Mesothelial cell of epicardium (in vitro differentiated cells): ENCODE measurements around the gene INTS4. TPM values are rescaled to one million over a fixed set of nuclear protein-coding genes. Genes with fewer than 3 reads are reported as not detected.
"Not testable (repeated sequence)": the region's sequence is repeated elsewhere in the genome, so short reads cannot be mapped to it uniquely, and the experiment has no call there.

Experiments
- DNase-seq, 2 experiments: peaks; one replicate each; pipeline ENCODE4 v3.0.0; 2021; ENCODE audit warnings: low spot score in 2 of 2; ENCODE audit not compliant: unreplicated experiment in 2 of 2
- H3K27ac Mint-ChIP-seq: 2 replicates; pipeline ENCODE4 v1.8.0; 2021; ENCODE audit warnings: mixed read lengths
- H3K27me3 Mint-ChIP-seq: 2 replicates; pipeline ENCODE4 v1.8.0; 2021; ENCODE audit warnings: low read depth, mixed read lengths
- H3K36me3 Mint-ChIP-seq: 2 replicates; pipeline ENCODE4 v1.8.0; 2021; ENCODE audit warnings: mixed read lengths
- H3K4me1 Mint-ChIP-seq: 2 replicates; pipeline ENCODE4 v1.8.0; 2021; ENCODE audit warnings: mixed read lengths
- H3K4me3 Mint-ChIP-seq: 2 replicates; pipeline ENCODE4 v1.8.0; 2021; ENCODE audit warnings: mild to moderate bottlenecking, moderate library complexity, mixed read lengths
- H3K9me3 Mint-ChIP-seq: 2 replicates; pipeline ENCODE4 v1.8.0; 2021; ENCODE audit warnings: mixed read lengths
- CTCF ChIP-seq: fragments of 200-600 bp; sonication (generic); IDR thresholded peaks from one replicate; pipeline ENCODE4 v1.5.0; 2021; ENCODE audit warnings: antibody characterized with exemption; ENCODE audit not compliant: unreplicated experiment
- total RNA-seq: library from RNA; stranded (reverse); gene quantifications from 3 replicates; pipeline ENCODE4 v1.2.1, GENCODE V29; 2021

Gene INTS4
- total RNA-seq, 1 donor from 2014 or later: 48.3 TPM

GRCh38 chr11:78034623-78035022, 40.2 kb upstream of the INTS4 start:
- H3K27me3 Mint-ChIP-seq: no peaks in the 10 kb centered on the region
- no peak for DNase-seq
- H3K36me3 Mint-ChIP-seq: no peaks in the 10 kb centered on the region
- peaks cover 26% of the 10 kb centered on the region for H3K4me1 Mint-ChIP-seq
- H3K27ac Mint-ChIP-seq: peak overlapping the region; percentile 57
- H3K4me3 Mint-ChIP-seq: no peak overlapping the region
- no peak for TF ChIP-seq CTCF
- H3K9me3 Mint-ChIP-seq: no peaks in the 10 kb centered on the region

GRCh38 chr11:78033040-78033439, 38.6 kb upstream of the INTS4 start:
- DNase-seq: no peak
- H3K27ac Mint-ChIP-seq: no peak overlapping the region
- TF ChIP-seq CTCF: no peak
- H3K27me3 Mint-ChIP-seq: no peaks in the 10 kb centered on the region
- no peak overlapping the region for H3K4me3 Mint-ChIP-seq
- no peaks in the 10 kb centered on the region for H3K36me3 Mint-ChIP-seq
- peaks cover 33% of the 10 kb centered on the region for H3K4me1 Mint-ChIP-seq
- H3K9me3 Mint-ChIP-seq: no peaks in the 10 kb centered on the region

- peak overlapping the region; percentile 94 for H3K27ac Mint-ChIP-seq
- no peak overlapping the region for H3K4me3 Mint-ChIP-seq
- H3K4me1 Mint-ChIP-seq: peaks cover 38% of the 10 kb centered on the region
- no peaks in the 10 kb centered on the region for H3K27me3 Mint-ChIP-seq
- H3K9me3 Mint-ChIP-seq: no peaks in the 10 kb centered on the region
- H3K36me3 Mint-ChIP-seq: no peaks in the 10 kb centered on the region
- no peak for TF ChIP-seq CTCF
- no peak for DNase-seq
Observed at GRCh38 chr11:78032090-78032489, 37.6 kb upstream of the INTS4 start.

GRCh38 chr11:78031629-78032028, 37.2 kb upstream of the INTS4 start:
- Mint-ChIP-seq H3K27me3 (no peaks in the 10 kb centered on the region), H3K9me3 (no peaks in the 10 kb centered on the region), H3K27ac (peak overlapping the region; percentile 94), H3K4me3 (no peak overlapping the region), H3K4me1 (peaks cover 38% of the 10 kb centered on the region), H3K36me3 (no peaks in the 10 kb centered on the region)
- no peak for DNase-seq
- TF ChIP-seq CTCF: no peak

GRCh38 chr11:78030429-78031325, 36.2 kb upstream of the INTS4 start:
- peak overlapping the region; percentile 98 for H3K27ac Mint-ChIP-seq
- H3K9me3 Mint-ChIP-seq: no peaks in the 10 kb centered on the region
- H3K4me3 Mint-ChIP-seq: peak overlapping the region; percentile 13
- no peaks in the 10 kb centered on the region for H3K36me3 Mint-ChIP-seq
- TF ChIP-seq CTCF: no peak
- no peaks in the 10 kb centered on the region for H3K27me3 Mint-ChIP-seq
- peak; percentile 67 to 78 for DNase-seq
- peaks cover 38% of the 10 kb centered on the region for H3K4me1 Mint-ChIP-seq

- not testable (repeated sequence) for H3K36me3 Mint-ChIP-seq, H3K4me3 Mint-ChIP-seq, H3K27me3 Mint-ChIP-seq, DNase-seq, H3K9me3 Mint-ChIP-seq
- Mint-ChIP-seq H3K4me1 (peaks cover 43% of the 10 kb centered on the region), H3K27ac (peak overlapping the region; percentile 67)
Observed at GRCh38 chr11:78028423-78028822, 34.0 kb upstream of the INTS4 start.
